Prostate gland (tissue), 2 donors: Measurements from ENCODE around the gene HTR6. TPM values are rescaled to one million over a fixed set of nuclear protein-coding genes. Genes with fewer than 3 reads are reported as not detected.

ENCODE experiments used
- DNase-seq: peaks from one replicate; pipeline ENCODE4 v3.0.0-alpha.2; 2019; ENCODE audit warnings: low spot score
- H3K27ac ChIP-seq, 2 donors: fragments of 200-600 bp; sonication (generic); 2 replicates each; pipeline ENCODE4 v1.5.1; 2017 to 2019
- H3K27me3 ChIP-seq: fragments of 200-600 bp; sonication (generic); replicated peaks from 2 replicates; pipeline ENCODE4 v1.5.1; 2019; ENCODE audit not compliant: insufficient read depth
- H3K36me3 ChIP-seq, 2 donors: fragments of 200-600 bp; sonication (generic); 1 replicate in 1 of 2; 2 replicates in 1 of 2; pipeline versions ENCODE4 v1.5.1 to v1.8.1; 2017 to 2019
- H3K4me1 ChIP-seq: fragments of 200-600 bp; sonication (generic); replicated peaks from 2 replicates; pipeline ENCODE4 v1.5.1; 2019
- H3K4me3 ChIP-seq, 2 donors: fragments of 200-600 bp; sonication (generic); 2 replicates each; pipeline ENCODE4 v1.5.1; 2017 to 2019
- H3K9me3 ChIP-seq: fragments of 200-600 bp; sonication (generic); 2 replicates; pipeline ENCODE4 v1.5.1; 2017
- POLR2A ChIP-seq: fragments of 450-650 bp; IDR thresholded peaks from one replicate; pipeline ENCODE4 v1.6.1; 2016; ENCODE audit warnings: antibody characterized with exemption, mild to moderate bottlenecking
- POLR2AphosphoS5 ChIP-seq: sonication (generic); formaldehyde crosslinking; IDR thresholded peaks from one replicate; pipeline ENCODE4 v1.6.1; 2017; ENCODE audit warnings: antibody characterized with exemption
- WGBS: methylation state at CpG from one replicate; pipeline ENCODE4 v1.1.5; 2018; 5-methylcytosine and 5-hydroxymethylcytosine counted together
- intact Hi-C: fragments of 100-400 bp; cut with DNase I; formaldehyde crosslinking; loops from one replicate; pipeline ENCODE4 v1.14.2; 2022
- total RNA-seq, 2 donors: library from RNA; depleted of rRNA; stranded (reverse); fragments of >200 nt; gene quantifications; one replicate each; pipeline ENCODE4 v1.1.0, GENCODE V29; 2016
- TF ChIP-seq, protein P1 (sequence below), 4 experiments: fragments of 200-600 bp in 2 of 4; fragments of 450-650 bp in 2 of 4; sonication (generic) in 2 of 4; IDR thresholded peaks; 1 replicate in 3 of 4; 2 replicates in 1 of 4; pipeline ENCODE4 v1.5.1; 2016 to 2019; ENCODE audit warnings: antibody characterized with exemption in 4 of 4, mild to moderate bottlenecking in 2 of 4, moderate library complexity in 2 of 4

Gene HTR6
- total RNA-seq, 2 donors from 2014 or later, result not detected

DNA sequence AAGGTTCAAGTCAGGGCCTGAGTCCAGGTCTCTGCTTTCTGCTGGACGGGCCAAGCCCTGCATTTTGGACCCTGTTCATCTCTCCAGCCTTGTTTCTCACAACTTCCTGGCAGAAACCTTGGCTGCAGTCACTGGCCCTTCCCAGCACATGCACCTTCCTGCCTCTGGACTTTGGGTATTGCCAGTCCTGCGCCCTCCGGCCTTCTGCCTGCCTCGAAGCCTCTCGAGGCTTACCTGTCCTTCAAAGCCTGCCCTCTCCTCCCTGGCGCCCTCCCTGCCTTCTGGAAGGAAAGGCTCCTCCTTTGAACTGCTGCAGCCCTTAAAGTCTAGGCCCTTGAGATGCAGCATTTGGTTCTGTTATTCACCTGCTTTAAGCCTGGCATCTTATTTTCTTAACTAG is 52.8 kb downstream of the HTR6 start:
- 76% methylated on average over 6 of the region's 6 CpGs for WGBS
- Histone ChIP-seq H3K27ac (no peak overlapping the region), H3K4me3 (no peak overlapping the region), H3K9me3 (no peaks in the 10 kb centered on the region), H3K36me3 (no peaks in the 10 kb centered on the region), H3K27me3 (no peaks in the 10 kb centered on the region), H3K4me1 (no peaks in the 10 kb centered on the region)
- TF ChIP-seq POLR2A, result no peak
- TF ChIP-seq POLR2AphosphoS5, result no peak
- TF ChIP-seq, protein P1, sequence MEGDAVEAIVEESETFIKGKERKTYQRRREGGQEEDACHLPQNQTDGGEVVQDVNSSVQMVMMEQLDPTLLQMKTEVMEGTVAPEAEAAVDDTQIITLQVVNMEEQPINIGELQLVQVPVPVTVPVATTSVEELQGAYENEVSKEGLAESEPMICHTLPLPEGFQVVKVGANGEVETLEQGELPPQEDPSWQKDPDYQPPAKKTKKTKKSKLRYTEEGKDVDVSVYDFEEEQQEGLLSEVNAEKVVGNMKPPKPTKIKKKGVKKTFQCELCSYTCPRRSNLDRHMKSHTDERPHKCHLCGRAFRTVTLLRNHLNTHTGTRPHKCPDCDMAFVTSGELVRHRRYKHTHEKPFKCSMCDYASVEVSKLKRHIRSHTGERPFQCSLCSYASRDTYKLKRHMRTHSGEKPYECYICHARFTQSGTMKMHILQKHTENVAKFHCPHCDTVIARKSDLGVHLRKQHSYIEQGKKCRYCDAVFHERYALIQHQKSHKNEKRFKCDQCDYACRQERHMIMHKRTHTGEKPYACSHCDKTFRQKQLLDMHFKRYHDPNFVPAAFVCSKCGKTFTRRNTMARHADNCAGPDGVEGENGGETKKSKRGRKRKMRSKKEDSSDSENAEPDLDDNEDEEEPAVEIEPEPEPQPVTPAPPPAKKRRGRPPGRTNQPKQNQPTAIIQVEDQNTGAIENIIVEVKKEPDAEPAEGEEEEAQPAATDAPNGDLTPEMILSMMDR (IDR thresholded peaks at IDR 0.05), result no peak
- no peak for DNase-seq
- intact Hi-C loops, result loop anchor here (5.0 to 10.0 kb wide), 2 partner anchors 45 to 87 kb away; no protein-coding TSS in a partner anchor

DNA sequence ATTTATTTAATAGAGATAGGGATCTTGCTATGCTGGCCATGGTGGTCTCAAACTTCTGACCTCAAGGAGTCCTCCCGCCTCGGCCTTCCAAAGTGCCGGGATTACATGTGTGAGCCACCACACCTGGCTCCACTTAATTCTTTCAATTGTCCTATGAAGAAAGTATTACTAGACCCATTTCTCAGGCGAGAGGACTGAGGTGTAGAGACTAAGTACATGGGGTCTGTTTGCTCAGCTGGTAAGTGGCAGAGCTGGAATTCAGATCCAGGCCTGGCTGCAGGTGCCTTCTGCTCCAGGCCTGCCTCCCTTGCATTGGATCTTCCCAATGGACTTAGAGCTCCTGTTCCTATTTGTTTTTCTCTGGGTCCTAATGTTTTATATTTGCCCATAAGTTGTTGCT is 55.5 kb downstream of the HTR6 start:
- intact Hi-C loops, result no loop called here
- 98% methylated on average over 4 of the region's 4 CpGs for WGBS
- TF ChIP-seq, protein P1 (IDR thresholded peaks at IDR 0.05), result no peak
- no peak for TF ChIP-seq POLR2A
- TF ChIP-seq POLR2AphosphoS5, result no peak

DNA sequence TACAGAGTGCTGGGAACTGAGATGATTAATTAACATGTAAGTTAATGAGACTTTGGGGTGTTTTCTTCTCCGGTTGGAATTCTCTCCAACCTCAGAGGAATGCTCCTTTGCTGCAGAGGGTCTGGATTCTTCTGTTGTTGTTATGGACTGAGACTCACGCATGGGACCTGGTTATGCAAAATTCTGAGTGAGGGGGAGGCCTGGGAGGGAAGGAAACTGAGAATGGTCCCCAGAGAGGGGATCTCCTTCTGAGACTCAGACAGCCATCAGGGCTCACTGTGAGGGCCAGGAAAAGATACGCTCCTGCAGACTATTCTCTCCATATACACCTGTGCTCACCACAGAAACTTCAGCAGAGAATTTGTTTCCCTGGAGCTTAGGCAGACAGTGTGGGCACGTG is 56.3 kb downstream of the HTR6 start:
- intact Hi-C loops, result no loop called here
- DNase-seq, result no peak
- WGBS, result 65% methylated on average over 4 of the region's 4 CpGs
- Histone ChIP-seq H3K36me3 (no peaks in the 10 kb centered on the region), H3K27ac (no peak overlapping the region), H3K4me1 (no peaks in the 10 kb centered on the region), H3K4me3 (no peak overlapping the region), H3K9me3 (no peaks in the 10 kb centered on the region), H3K27me3 (no peaks in the 10 kb centered on the region)
- no peak for TF ChIP-seq POLR2A
- TF ChIP-seq, protein P1 (IDR thresholded peaks at IDR 0.05), result no peak
- TF ChIP-seq POLR2AphosphoS5, result no peak

More for the DNA sequence above, 55.5 kb downstream of the HTR6 start:
- no peaks in the 10 kb centered on the region for H3K27me3 ChIP-seq
- no peaks in the 10 kb centered on the region for H3K9me3 ChIP-seq
- no peak for DNase-seq
- H3K36me3 ChIP-seq, result no peaks in the 10 kb centered on the region
- H3K4me1 ChIP-seq, result no peaks in the 10 kb centered on the region
- no peak overlapping the region for H3K27ac ChIP-seq
- no peak overlapping the region for H3K4me3 ChIP-seq

DNA sequence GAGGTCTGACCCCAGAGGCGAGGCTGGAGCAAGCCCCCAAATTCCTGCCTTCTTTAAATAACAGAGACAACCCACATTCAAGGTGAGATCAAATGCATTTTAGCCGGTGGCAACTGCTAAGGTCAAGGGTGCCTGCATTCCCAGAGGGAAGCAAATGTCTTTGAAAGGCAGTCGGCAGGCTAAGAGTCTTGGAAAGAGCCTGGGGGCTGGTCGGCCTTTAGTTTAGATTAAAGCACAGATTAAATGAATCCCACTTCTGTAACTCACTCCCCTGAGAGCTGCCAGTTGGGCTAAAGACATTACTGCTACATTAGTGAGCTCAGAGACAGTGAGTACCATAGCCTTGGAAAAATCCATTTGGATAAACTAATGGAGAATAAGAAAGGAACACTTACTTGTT is 59.2 kb downstream of the HTR6 start:
- no peak for DNase-seq
- H3K27me3 ChIP-seq, result no peaks in the 10 kb centered on the region
- H3K9me3 ChIP-seq, result no peaks in the 10 kb centered on the region
- no peak for TF ChIP-seq POLR2A
- H3K36me3 ChIP-seq, result peaks cover 0 to 3% of the 10 kb centered on the region in 2 donors
- no peak overlapping the region for H3K27ac ChIP-seq
- H3K4me3 ChIP-seq, result no peak overlapping the region
- no peaks in the 10 kb centered on the region for H3K4me1 ChIP-seq
- intact Hi-C loops, result no loop called here
- 59% methylated on average over 4 of the region's 4 CpGs for WGBS

DNA sequence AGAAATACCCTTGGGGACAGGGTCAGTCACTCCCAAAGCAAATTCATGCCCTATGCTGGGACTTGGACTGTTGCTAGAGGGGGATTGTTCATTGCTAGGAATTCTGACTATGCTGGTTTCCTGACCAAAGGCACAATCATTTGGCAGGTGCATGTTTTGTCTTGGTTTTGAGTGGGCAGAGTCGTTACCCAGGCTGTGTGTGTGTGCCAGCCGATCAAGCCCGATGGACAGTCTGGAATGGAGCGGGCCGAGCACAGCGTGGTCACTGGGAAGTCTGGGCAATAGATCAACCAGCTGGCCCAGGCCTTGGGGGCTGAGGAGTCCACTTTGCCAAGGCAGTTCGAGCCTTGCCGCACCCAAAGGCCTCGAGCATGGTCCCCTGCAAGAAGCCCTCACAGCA is 60.9 kb downstream of the HTR6 start:
- DNase-seq, result no peak
- Histone ChIP-seq H3K9me3 (no peaks in the 10 kb centered on the region), H3K27ac (no peak overlapping the region), H3K36me3 (peaks cover 0 to 3% of the 10 kb centered on the region in 2 donors), H3K4me1 (no peaks in the 10 kb centered on the region), H3K4me3 (no peak overlapping the region), H3K27me3 (no peaks in the 10 kb centered on the region)
- no peak for TF ChIP-seq POLR2AphosphoS5
- TF ChIP-seq, protein P1 (IDR thresholded peaks at IDR 0.05), result no peak
- TF ChIP-seq POLR2A, result no peak
- 93% methylated on average over 9 of the region's 9 CpGs for WGBS
- intact Hi-C loops, result no loop called here
